DOHH2 (cell line): ENCODE measurements around the gene TCF12.

Experiments
- EZH2phosphoT487 ChIP-seq: fragments of 200-600 bp; sonication (generic); IDR thresholded peaks from 2 replicates; pipeline ENCODE4 v1.6.1; 2017; ENCODE audit warnings: borderline replicate concordance, mild to moderate bottlenecking, antibody characterized with exemption, low read length, moderate library complexity, mixed read lengths
- TF ChIP-seq, protein P1 (sequence below): fragments of 200-600 bp; sonication (generic); IDR thresholded peaks from one replicate; pipeline ENCODE4 v1.5.1; 2014; ENCODE audit warnings: antibody characterized with exemption, mild to moderate bottlenecking, low read depth, low read length; ENCODE audit not compliant: poor library complexity, severe bottlenecking

DNA sequence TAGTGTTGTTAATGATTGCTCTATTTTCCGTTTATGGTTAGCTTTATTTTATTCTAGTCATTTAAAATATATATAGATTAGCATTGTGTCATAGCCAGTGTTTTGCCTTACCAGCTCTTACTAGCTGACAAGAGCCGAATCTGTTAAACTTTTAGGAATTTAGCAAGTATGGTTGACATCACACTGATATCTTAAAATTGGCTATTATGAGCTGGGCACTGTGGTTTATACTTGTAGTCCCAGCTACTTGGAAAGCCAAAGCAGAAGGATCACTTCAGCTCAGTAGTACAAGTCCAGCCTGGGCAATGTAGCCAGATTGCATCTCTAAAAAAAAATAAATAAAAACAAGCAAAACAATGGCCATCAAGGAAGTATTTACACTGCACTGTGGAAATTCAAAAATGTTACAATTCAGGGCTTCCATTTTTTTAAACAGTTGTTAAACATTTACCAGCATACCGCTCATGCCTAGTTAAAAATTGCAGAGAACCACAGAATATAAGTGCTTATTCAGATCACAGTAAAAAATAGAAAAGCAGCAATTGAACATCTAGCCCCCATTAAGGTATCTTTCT, 249.5 kb downstream of the TCF12 start:
- TF ChIP-seq, protein P1, sequence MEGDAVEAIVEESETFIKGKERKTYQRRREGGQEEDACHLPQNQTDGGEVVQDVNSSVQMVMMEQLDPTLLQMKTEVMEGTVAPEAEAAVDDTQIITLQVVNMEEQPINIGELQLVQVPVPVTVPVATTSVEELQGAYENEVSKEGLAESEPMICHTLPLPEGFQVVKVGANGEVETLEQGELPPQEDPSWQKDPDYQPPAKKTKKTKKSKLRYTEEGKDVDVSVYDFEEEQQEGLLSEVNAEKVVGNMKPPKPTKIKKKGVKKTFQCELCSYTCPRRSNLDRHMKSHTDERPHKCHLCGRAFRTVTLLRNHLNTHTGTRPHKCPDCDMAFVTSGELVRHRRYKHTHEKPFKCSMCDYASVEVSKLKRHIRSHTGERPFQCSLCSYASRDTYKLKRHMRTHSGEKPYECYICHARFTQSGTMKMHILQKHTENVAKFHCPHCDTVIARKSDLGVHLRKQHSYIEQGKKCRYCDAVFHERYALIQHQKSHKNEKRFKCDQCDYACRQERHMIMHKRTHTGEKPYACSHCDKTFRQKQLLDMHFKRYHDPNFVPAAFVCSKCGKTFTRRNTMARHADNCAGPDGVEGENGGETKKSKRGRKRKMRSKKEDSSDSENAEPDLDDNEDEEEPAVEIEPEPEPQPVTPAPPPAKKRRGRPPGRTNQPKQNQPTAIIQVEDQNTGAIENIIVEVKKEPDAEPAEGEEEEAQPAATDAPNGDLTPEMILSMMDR: no peak
- no peak for TF ChIP-seq EZH2phosphoT487
